GM19025 (cell line): ENCODE data around the gene EIF4EBP3.
A peak's percentile ranks its signal among the peaks of the same experiment; 100 is the strongest.

Source experiments
- ATAC-seq: cut with Tn5 transposase; IDR thresholded peaks from one replicate; pipeline ENCODE4 v1.9.1; 2021; ENCODE audit warnings: mild to moderate bottlenecking, low read depth, moderate library complexity; ENCODE audit not compliant: unreplicated experiment

EIF4EBP3 gene

DNA sequence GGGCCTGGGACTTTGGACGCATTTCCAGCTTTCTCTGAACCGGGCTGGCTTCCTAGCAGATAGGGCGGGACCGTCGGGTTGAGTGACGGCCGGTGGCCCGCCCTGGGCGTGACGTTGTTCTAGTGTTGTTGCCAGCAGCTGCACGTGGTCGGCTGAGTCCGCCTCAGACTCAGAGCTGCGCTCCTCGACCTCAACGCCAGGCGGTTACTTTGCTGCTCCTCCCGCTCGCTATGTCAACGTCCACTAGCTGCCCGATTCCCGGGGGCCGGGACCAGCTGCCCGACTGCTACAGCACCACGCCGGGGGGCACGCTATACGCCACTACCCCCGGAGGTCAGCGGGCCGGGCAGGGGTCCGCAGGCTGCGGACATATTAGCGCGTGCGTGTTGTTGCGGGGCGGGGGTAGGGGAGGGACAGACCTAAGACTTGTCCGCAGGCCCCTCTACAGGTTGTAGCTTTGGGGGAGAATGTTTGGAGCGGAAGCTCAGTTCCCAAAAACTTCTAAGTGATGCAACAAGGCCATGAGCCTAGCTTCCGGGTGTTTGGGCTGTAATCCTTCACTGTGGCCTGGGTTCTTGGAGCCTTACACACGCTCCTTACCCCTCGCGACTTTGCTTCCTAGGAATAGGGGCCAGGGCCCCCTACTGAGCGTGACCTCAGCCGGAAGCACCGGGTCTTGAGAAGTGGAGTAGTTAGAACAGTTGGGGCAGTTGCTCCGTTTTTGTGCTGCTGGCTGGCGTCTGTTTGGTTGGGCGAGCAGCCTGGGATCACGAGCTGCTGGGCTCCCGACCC is at the start of gene EIF4EBP3:
TSS of gene EIF4EBP3 (plus strand) at position 155 of the 792 bp plus-strand sequence. CDS start at position 231, 76 bp downstream.
- peak; percentile 98 for ATAC-seq

GRCh38 chr5:140497897-140498296 is 49.6 kb upstream of the EIF4EBP3 start:
- ATAC-seq, result no peak

DNA sequence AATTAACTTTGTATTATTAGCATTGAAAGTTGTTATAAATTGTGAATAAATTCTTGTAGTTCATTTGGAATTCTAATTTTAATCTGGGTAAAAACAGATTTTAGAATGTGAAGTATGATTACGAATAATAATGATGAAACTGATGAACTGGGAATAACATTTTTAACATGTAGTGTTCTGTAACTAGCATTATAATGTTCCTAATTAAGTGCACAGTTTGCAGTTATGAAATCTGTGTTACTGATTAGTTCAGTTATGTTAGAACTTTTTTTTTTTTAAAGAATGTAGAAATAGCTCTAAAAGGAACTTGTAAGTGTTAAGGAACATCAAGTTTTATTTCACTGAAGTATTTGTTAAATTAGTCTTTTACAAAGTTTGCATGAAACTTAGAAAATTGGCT is 48.9 kb upstream of the EIF4EBP3 start:
- ATAC-seq, result no peak

GRCh38 chr5:140502834-140503233 is 44.6 kb upstream of the EIF4EBP3 start:
- ATAC-seq, result no peak

- ATAC-seq, result no peak
Observed at GRCh38 chr5:140509898-140510297, 37.6 kb upstream of the EIF4EBP3 start.

DNA sequence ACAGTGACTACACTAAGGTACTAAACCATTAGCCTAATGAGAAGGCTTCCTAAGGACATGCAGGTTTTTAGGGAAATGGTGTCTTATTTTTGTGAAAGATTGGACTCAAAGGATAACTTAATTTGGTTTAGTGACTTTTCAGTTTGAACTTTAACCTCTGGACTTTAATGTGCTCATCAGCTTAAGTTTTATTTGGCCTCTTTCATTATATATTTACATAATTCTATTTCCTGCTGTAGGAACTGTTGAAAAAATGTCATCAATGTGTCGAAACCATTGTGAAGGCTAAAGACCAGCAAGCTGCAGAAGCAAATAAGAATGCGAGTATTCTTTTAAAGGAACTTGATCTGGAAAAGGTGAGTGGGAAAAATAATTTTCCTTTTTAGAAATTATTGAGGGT is 34.3 kb upstream of the EIF4EBP3 start:
- no peak for ATAC-seq

DNA sequence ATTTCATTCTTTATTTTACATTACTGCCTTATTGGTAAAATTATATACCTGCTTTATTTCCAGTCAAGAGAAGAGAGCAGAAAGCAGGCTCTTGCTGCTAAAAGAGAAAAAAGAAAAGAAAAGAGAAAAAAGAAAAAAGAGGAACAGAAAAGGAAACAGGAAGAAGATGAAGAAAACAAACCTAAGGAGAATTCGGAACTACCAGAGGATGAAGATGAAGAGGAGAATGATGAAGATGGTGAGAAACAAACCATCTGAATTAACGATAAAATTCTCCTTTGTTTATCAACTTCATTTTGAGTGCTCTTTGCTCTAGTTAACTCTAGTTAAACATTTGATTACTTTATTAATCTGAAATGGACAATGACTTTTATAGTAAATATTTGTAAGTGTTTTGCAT is 23.5 kb upstream of the EIF4EBP3 start:
- ATAC-seq, result no peak

- no peak for ATAC-seq
Observed at GRCh38 chr5:140540227-140540626, 7.2 kb upstream of the EIF4EBP3 start.

DNA sequence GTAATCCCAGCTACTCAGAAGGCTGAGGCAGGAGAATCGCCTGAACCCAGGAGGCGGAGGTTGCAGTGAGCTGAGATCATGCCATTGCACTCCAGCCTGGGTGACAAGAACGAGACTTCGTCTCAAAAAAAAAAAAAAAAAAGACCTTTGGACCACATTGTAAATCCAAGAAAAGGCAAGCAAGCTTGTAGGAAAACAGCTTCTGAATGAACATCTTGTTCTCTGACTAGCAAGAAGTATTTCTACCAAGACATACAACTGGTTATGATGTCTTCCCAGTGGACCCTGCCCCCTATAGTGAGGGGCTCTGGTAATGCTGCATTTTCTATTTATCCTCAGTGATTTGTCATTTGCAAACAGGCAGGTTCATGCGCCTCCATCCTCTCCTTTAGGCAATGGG is 4.5 kb upstream of the EIF4EBP3 start:
- no peak for ATAC-seq

GRCh38 chr5:140544986-140545385 is 2.5 kb upstream of the EIF4EBP3 start:
- no peak for ATAC-seq

DNA sequence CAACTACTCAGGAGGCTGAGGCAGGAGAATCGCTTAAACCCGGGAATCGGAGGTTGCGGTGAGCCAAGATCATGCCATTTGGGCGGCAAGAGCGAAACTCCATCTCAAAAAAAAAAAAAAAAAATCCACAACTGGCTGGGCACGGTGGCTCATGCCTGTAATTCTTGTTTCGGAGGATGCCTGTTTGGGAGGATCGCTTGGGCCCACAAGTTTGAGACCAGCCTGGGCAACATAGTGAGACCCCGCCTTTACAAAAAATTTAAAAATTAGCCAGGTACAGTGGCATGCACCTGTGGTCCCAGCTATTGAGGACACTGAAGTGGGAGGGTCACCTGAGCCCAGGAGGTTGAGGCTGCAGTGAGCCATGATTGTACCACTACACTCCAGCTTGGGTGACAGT is 1.9 kb upstream of the EIF4EBP3 start:
- ATAC-seq, result no peak

- no peak for ATAC-seq
Observed at GRCh38 chr5:140546851-140547507, 483 bp upstream of the EIF4EBP3 start.

DNA sequence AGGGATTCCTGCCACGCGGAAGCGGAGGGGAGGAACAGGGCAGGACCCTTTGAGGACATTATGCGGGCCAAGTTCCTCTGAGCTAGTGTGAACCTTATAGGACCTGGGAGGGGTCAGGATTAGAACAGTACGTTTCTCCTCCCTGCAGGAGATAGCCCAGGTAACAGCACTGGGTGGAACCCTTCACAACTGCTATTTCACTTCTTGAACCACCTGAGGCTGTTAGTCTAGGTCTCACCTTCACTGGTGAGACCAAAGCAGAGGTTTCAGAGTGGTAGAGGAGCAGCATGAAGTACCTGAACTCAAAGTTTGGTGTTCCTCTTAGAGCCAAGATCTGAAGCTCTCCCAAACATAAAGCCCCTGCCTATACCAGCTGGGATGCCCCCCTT is 832 bp downstream of the EIF4EBP3 start:
- ATAC-seq, result no peak

- ATAC-seq, result no peak
Observed at GRCh38 chr5:140548791-140549190, 1.3 kb downstream of the EIF4EBP3 start.

DNA sequence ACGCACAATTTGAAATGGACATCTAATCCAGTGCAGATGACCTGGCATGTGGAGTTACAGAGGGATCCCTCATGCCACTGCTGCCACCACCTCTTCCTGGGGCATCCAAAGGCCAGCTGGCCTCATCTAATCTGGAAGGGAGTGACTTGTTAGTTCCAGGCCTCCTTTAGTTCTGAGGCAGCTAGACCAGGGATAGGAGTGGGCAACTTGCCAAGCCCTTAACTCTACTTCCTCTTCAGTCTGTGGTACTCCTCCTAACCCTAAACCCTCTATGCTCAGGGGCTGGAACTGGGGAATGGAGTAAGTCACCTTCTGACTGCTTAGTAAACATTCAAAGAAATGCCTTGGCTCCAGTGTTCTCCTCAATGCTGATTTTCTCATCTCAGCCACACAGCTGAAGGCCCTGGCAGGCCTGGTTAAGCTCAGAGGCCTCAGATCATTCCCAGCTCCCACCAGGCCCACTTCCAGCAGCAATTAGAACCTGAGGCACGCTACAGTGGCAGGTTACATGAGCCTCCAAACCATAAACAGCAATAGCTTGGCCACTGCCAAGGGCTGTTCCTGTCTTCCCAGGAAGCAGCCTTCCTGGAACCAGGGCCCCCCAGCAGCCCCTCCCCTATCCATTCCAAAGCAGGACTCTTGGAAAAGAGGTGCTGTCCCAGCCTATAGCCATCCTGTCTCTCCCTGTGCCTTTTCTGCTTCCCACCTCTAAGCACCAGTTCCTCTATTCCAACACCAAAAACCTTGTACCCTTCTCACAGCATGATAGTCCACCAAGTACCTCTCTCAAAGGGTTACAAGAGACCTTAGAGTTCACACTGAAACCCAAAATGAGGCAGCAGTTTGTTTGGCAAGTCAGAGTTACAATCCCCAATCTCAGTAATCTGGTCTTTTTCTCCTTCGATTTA is 2.0 kb downstream of the EIF4EBP3 start:
- ATAC-seq, result no peak

DNA sequence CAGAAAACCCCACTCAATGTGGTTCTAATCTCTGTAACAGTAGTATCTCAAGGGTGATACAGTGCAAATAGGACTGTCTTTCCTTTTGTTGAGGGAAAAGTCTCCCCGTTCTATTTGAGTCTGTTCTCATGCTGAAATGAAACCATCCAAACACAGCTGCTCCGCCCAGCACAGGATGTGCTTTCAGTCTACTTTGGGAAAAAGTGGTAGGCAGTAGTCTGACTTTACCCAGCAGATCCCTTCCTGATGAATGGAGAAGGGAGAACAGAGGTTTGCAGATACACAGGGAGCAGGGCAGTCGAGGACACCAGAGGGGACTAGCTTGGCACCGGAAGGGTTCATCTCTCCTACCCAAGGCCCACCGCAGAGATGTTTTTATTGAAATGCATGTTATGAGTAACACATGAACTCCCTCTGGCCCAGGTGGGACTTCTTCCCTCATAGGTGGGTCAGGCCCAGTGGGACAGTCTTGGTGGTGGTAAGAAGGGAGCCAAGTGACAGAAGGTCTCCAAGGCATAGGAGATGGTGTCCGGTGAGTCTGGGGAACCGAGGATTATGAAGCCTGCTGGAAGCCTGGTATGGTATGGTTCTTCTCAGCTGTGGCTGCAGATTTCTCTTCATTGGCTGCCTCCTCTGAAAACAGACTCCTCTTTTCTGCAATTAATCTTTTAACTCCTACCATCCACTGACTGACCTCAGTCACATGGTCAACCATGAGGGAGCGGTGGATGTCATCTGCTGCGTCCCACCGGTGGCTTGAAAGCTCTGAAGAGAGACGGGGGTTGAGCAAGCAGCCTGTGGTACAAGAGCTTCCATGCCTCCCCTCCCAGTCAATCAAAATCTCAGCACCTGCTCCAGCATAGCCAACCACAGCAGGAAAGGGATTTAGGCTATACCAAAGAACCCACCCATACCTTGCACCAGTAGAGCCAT is 3.0 kb downstream of the EIF4EBP3 start:
- ATAC-seq, result no peak

DNA sequence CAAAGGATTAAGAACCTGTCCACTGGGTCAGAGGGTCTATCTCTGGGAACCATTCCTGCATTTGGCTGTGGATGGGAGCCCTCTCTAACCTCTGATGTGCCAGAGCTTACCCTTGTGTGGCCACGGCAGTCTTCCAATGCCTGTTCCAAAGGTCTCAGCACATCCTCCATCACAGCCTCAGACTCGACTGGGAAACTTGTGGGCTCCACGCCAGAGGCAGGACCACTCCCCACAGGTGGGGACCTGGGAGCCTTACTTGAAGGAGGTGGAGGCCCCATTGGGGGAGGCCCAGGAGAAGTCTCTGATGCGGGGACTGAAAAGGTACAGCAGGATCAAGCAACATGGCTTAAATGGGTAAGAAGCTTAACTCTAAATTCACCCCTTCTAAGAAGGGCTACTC is 4.4 kb downstream of the EIF4EBP3 start:
- no peak for ATAC-seq

DNA sequence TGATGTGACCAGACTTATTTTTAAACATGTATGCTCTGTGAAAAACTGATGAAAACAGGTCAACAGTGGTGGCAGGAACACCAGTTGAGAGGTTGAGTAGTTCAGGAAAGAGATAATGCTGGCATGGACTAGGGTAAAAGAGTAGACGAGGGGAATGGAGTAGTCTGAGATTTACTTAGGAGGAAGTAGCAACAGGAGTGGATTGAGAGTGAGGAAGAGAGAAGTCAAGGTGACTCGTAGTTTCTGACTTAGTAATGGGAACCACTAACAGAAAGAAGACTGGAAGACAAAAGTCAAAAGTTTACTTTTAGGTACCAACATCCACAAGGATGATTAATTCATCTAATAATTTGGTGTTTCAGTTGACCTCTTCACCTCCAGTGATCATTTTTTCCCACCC is 6.2 kb downstream of the EIF4EBP3 start:
- ATAC-seq, result no peak

DNA sequence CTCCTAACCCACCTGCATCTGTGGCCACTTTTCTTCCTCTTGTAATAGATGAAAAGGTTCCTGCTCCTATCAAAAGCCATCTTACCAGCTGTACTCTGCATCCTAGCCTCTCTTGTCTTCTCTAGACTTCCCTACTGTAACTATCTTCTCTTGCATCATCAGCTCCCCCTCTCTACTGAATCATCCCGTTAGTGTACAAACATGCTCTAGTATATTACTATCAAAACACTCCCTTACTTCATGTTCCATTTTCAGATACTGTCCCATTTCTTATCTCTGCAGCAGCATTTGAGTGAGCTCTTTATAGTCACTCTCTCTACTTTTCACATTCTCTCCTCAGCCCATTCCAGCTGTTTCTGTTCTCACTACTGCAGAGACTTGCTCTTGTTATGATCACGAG is 7.0 kb downstream of the EIF4EBP3 start:
- no peak for ATAC-seq

GRCh38 chr5:140555747-140556312 is 8.4 kb downstream of the EIF4EBP3 start:
- ATAC-seq, result peak; percentile 30
